ENCODE data around the gene STK35. TPM values are rescaled to one million over a fixed set of nuclear protein-coding genes. Genes with fewer than 3 reads are reported as not detected.
"Not testable (repeated sequence)": the region's sequence is repeated elsewhere in the genome, so short reads cannot be mapped to it uniquely, and the experiment has no call there.

STK35 gene
- total RNA-seq, 1 donor from 2014 or later, result 10.1 TPM

DNA sequence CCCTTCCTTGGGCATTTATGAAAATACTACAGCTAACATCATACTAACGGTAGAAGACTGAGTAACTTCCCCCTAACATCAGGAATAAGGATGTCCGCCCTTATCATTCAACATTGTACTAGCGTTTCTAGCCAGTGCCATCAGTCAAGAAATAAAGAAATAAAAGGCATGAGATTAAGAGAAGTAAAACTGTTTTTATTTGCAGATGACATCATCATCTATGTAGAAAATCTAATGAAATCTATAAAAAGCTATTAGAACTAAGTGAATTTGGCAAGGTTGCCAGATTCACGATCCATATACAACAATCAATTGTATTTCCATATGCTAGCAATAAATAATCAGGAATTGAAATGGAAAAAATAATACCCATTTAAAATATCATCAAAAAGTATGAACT, 54.6 kb downstream of the STK35 start:
- DNase-seq (ENCODE audit: low spot score) (no peak), ATAC-seq (no peak)

DNA sequence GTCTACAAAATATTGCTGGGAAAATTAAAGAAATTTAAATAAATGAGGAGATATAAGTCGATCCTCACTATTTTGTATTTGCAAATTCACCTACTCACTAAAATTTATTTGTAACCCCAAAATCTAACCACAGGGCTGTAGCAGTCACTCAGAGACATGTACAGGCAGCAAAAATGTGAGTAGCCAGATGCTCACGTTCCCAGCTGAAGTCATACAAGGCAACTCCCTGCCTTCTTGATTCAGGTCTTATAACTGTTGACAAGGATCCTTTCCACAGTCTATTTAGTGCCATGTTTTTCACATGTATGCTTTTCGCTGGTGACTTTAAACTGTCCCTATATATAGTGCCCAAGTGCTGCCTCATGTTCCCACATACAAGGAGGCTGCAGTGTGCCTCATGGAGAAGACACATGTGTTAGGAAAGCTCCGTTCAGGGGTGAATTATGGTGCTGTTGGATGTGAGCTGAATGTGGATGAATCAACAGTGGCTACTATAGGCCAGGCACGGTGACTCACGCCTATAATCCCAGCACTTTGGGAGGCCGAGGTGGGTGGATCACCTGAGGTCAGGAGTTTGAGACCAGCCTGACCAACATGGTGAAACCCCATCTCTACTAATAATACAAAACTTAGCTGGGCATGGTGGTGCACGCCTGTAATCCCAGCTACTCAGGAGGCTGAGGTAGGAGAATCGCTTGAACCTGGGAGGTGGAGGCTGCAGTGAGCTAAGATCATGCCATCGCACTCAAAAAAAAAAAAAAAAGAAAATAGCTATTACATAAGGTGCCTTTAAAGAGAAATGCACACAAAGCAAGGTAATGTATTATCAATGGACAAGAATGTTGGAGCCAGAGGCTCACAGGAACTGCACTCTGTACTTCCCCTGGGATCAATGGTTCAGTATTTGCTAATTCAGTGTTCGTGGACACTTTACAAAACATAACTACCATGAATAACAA, 55.3 kb downstream of the STK35 start:
- no peak for ATAC-seq
- no peak for DNase-seq (ENCODE audit: low spot score)

DNA sequence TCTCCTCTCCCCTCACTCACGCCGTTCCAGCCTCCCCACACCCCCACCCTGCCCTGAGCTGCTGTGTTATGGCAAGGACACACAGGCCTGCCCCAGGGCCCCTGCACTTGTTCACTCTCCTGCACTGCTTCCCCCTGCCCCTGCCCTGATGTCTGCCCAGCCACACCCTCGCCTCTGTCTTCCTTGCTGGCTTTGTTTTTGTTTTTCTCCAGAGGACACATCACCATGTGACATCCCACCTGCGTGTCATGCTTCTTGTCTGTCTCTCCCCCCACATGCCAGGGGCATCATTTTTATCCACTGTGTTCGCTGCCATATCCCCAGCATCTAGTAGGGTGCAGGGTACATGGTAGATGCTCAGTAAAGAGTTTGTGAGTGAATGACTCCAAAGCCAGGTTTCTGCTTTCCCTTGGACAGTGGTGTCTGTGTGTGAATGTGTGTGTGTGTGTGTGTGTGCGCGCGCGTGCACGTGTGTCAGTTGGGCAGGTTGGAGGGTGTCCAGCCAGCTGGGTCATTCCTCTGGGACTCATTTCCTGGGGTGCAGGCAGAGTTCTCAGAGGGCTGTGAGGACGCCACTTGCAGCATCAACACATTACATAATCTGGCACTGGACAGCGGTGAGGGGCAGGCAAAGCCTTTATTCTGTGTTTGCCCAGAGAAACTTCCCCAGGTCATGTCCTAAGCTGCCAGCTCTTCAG, 60.6 kb downstream of the STK35 start:
- DNase-seq (ENCODE audit: low spot score) (no peak), ATAC-seq (peak; percentile 34)

DNA sequence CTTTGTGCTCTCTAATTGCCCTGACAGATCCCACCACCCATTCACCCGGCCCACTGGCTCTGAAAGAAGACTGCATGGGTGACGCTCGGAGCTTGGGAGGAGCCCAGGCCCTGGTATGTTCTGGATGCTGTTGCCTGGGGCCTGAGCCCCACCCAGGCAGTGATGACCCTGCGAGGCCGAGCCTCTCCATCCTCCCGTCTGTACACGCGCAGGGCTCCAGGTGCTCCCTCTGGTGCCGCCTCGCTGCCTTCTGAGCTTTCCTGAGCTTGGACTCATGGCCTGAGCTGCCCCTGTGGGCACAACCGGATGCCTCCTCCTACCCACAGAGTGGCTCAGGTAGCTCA, 61.2 kb downstream of the STK35 start:
- DNase-seq (ENCODE audit: low spot score), result no peak

DNA sequence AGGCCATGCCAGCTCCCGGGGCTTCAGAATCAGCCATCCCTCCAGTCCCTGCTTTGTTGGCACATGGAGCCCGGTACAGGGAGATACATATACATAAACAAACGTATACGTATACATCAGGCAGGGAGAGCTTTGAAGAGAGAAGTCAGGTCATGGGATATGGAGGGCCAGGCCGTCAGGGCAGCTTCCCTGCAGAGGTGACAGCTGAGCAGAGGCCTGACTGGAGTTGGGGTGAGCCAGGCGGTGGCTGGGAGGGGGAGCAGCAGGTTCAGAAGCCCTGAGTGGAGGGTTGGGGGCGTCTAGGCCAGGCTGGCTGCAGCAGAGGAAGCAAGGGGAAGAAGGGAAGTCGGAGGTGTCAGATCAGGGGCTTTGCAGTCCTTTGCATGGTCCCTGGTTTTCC, 61.7 kb downstream of the STK35 start:
- DNase-seq (ENCODE audit: low spot score) (no peak), ATAC-seq (no peak)

More for the DNA sequence above, 61.2 kb downstream of the STK35 start:
- no peak for ATAC-seq

DNA sequence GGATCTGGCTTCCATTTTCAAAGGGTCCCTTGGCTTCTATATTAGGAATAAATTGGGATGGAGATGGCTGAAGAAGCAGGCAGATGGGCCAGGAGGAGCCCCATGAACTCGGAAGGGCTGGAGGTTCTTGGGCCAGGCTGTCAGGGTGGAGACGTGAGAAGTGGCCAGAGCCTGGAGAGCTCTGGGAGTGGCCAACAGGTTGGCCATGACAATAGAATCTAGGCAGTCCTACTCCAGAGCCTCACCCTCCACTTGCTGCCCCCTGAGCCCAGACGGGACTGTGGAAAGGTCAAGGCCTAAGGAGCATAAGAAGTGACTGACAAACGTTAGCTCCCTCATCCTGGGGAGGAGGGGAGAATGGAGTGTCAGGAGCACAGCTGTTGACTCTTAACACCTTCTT, 62.1 kb downstream of the STK35 start:
- no peak for ATAC-seq
- no peak for DNase-seq (ENCODE audit: low spot score)

DNA sequence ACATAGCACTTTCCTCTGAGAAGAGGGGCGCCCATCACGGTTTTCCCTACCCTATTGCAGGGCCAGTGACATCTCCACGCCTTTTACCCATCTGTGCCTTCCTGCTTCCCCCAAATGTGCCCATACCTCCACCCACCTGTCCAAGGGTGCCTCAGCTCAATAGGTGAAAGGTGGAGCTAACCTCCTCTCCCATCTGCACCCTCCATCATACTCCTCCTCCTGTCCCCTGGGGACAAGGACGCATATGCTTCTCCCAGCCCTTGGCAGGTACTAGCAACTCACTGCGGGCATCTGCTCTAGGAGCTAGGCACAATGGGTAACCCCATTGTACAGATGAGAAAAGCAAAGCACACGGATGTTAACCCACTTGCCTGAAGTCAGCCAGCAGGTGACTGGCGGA, 62.8 kb downstream of the STK35 start:
- ATAC-seq (no peak), DNase-seq (ENCODE audit: low spot score) (no peak)

DNA sequence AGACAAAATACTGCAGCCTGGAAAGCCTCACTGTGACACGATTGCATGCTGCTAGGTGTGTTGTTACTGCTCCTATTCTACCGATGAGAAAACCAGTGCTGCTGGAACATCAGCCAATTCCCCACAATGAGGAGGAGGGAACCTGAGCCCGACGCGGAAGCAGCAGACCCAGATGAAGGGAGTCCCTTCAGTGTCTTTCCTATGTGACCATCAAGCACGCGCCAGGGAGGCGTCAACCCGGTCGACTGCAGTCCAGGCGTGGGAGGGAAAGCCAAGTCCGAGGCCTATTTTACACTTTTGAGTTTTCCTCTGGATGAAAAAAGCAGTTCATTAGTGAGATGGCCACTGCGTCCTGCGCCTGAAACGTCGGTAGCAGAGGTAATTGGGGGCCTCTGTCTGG, 63.3 kb downstream of the STK35 start:
- ATAC-seq, result no peak
- DNase-seq (ENCODE audit: low spot score), result no peak

DNA sequence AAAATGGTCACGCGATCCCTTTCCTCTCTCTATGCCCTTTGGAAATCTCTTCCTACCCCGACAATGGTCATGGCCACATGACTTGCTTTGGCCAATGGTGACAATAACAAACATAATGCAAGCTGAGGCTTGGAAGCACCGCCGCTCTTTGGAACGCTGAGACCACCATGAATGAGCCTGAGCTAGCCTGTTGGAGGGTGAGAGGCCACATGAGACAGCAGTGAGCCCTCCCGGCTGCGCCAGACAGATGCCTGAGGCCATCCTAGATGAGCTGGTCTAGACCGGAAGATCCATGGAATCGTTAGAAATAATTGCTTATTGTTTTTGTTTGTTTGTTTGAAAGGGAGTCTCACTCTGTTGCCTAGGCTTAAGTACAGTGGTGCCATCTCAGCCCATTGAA, 64.2 kb downstream of the STK35 start:
- no peak for DNase-seq (ENCODE audit: low spot score)

DNA sequence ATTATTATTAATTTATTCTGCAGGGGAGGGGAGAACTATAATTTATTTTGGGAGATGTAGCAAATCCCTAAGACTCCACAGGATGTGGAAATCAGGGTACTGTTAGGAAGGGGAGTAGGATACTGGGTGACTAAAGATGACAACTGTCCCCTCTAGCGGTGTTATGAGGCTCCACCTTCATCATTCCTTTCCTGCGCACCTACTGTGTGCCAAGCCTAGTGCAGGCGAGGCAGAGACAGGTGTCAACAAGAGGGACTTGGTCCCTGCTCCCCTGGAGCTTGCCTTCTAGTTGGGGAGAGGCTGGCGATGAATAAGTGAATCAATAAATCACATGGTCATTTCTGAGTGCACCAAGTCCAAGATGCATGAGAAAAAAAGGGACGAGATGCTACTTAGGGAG, 65.5 kb downstream of the STK35 start:
- ATAC-seq (no peak), DNase-seq (ENCODE audit: low spot score) (no peak)

More for the DNA sequence above, 64.2 kb downstream of the STK35 start:
- ATAC-seq, result no peak

DNA sequence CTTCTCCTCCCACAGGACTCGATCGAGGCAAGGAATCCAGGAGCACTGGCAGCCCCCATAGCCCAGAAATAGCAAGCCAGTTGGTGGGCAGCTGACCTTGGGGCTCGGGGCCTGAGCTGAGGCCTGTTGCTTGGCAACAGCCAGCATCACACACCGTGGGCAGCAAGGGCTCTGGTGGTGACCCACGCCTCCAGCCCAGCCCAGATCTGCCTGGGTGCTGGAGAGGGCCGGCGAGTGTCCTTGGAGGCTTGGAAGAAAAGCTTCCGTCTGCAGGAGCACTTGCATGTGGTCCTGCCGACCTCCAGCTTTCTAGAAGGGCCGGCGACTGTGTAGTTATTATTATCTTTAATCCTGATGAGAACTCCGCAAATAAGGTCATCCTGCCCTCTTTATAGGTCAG, 67.3 kb downstream of the STK35 start:
- no peak for ATAC-seq

DNA sequence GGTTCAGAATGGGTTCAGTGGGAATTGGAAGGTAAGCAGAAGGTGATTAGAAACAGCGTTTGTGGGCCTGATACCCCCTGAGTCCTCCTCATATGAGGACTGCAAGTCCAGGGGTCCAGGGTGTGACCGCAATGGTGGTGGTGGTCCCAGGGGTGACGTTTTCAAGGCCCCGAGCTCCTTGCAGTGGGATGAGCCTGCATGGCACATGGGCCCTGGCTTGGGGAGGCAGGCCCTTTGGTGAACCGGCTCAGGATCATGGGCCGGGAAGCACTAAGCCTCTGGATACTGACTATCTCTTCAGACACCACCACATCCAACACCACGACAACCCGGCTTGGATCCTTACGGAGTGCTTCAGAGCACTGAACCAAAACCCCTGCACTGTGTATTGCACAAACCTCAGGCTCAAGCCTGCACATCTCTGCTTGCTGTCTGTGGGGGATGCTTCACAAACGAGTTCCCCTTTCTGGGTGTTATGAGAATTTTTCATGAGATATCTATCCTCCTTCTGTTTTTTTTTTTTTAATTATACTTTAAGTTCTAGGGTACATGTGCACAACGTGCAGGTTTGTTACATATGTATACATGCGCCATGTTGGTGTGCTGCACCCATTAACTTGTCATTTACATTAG, 67.9 kb downstream of the STK35 start:
- DNase-seq (ENCODE audit: low spot score), result no peak
- no peak for ATAC-seq

More for the DNA sequence above, 67.3 kb downstream of the STK35 start:
- no peak for DNase-seq (ENCODE audit: low spot score)

DNA sequence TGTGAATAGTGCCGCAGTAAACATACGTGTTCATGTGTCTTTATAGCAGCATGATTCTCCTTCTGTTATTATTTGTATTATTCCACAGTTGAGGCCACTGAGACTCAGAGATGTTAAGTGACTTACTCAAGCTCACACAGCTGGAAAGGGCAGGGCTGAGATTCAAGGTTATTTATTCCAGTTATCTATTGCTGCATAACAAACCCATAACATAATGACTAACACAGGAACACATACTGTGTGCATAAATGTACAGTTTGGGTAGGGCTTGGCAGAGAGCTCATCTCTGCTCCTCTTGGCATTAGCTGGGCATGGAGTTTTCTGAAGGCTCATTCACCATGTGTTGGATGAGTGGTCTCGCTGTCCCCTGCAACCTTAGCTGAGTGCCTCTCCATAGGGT, 68.8 kb downstream of the STK35 start:
- no peak for DNase-seq (ENCODE audit: low spot score)

DNA sequence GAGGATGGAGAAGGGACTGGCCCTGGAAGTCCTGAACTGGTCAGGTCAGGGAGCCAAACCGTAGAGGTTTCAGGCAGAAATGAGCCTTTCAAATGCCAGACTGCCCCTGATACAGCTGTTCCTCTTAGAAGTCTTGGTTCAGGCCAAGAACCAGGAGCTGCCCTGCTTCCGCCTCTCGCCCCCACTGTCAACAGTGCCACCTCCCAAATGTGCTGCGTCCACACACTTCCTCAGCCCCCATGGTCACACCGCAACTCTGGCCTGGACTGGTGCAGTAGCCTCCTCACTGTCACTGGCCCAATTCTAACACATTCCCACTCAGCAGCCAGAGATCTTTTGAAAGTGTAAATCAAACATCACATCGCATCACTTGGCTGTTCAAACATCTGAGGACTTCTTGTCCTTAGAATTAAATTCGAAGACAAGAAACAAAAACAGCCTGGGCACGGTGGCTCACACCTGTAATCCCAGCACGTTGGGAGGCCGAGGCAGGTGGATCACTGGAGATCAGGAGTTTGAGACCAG, 69.7 kb downstream of the STK35 start:
- ATAC-seq (no peak), DNase-seq (ENCODE audit: low spot score) (no peak)

More for the DNA sequence above, 68.8 kb downstream of the STK35 start:
- no peak for ATAC-seq

DNA sequence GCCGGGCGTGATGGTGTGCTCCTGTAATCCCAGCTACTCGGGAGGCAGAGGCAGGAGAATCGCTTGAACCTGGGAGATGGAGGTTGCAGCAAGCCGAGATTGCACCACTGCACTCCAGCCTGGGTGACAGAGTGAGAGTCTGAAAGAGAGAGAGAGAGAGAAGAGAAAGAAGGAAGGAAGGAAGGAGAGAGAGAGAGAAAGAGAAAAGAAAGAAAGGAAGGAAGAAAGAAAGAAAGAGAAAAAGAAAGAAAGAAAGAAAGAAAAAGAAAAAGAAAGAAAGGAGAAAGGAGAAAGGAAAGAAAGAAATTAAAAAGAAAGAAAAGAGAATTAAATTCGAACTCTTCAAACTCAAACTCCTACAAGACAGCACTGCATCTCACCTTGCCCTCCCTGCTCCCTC, 70.2 kb downstream of the STK35 start:
- not testable (repeated sequence) for DNase-seq (ENCODE audit: low spot score); ATAC-seq

DNA sequence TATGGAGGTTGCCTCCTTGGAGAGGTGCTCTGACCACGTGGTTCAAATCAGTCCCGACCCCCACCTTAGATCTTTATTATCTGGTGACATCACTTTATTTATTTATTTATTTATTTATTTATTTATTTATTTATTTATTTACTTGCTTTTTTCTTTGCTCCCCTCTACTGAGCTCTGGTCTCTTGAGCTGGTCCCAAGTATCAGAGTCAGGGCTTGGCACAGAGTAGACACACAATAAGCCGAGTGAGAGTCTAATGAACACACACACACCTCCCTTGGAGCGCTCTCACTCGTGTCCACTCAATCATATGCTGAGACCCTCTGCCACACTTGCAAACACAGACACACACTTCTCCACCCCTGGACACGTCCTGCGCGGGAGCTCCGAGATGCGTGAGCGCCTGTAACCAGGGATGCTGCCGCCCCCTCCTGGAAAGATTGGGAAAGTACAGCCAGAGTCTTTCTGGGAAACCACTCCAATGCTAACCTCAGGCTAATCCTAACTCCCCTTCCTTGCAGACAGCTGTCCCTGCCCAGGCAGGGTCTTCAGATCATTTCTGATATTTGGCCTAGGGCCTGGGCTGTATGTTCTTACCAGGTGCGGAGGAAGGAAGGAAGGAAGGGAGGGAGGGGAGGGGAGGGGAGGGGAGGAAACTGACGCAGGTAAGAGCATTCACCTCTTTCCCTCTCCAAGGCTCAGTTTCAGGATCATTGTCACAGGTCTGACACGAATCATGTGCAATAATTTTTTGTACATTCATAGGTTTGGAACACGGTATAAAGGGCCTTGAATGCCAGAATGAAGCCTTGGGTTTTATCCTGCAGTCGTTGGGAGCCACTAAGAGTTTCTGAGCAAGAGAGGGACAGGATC, 70.9 kb downstream of the STK35 start:
- DNase-seq (ENCODE audit: low spot score) (peak; percentile 77), ATAC-seq (peak; percentile 97)

DNA sequence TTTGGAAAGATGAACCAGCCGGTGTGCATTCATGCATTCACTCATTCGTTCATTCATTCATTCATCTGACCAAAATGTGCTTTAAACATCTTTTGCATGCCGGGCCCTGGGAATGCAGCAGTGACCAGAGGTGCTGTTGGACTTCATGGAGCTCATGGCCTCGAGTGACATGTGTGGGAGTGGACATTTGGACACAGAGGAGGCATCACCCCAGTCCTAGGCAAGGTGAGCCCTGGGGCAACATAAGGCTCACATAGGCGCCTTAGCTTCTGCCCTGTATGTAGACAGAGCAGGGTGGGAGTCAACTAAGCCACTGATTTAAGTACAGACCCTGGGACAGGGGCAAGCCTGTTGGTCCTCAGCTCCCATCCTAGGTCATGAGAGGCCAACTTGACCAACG, 71.6 kb downstream of the STK35 start:
- DNase-seq (ENCODE audit: low spot score) (no peak), ATAC-seq (no peak)

DNA sequence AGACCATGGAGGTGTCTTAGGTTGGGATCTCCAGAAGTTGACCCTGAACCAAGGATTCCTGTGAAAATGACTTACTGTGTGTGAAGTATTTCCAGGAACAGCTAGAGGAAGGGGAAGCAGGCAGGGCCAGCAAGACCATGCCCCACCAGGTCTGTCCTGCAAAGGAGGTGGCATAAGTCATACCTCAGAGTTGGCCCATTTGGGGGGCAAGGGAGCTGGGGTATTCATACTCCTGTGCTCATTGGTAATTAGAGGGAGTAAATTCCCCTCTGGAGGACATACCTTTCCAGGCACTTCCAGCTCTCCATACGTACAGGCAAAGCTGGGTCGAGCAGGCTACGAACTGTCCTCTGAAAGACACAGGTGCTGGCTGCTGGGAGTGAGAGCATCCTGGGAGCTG, 72.4 kb downstream of the STK35 start:
- DNase-seq (ENCODE audit: low spot score) (no peak), ATAC-seq (no peak)

DNA sequence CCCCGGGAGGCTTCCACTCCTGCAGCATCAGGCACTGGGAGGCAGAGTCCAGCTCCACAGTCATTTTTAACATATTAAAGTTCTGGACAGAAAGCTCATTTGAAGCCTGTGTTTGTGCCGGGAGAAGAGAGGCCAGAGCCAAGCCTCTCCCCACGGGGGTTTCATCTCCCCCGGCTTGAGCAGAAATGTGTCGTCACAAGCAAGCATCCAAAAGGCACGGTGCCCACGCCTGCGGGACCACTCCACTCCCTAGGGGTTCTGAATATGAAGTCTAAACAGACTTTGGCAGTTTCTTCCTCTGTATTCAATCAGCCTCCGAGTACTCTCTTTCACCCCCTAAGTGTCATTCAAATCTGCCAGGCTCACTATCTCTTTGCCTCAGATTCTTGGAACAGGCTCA, 75.3 kb downstream of the STK35 start:
- no peak for ATAC-seq

More for the DNA sequence above, 75.3 kb downstream of the STK35 start:
- no peak for DNase-seq (ENCODE audit: low spot score)
